Progenitor cell of endocrine pancreas (in vitro differentiated cells): ENCODE data around the gene TANGO6. TPM values are rescaled to one million over a fixed set of nuclear protein-coding genes. Genes with fewer than 3 reads are reported as not detected.

ENCODE experiments used
- DNase-seq: peaks from one replicate; pipeline ENCODE4 v3.0.0; 2021; ENCODE audit warnings: low spot score; ENCODE audit not compliant: unreplicated experiment
- H3K27ac Mint-ChIP-seq: 2 replicates; pipeline ENCODE4 v1.8.0; 2021; ENCODE audit warnings: mild to moderate bottlenecking, moderate library complexity, mixed read lengths
- H3K27me3 Mint-ChIP-seq: 2 replicates; pipeline ENCODE4 v1.8.0; 2021; ENCODE audit warnings: mixed read lengths
- H3K36me3 Mint-ChIP-seq: 2 replicates; pipeline ENCODE4 v1.8.0; 2022; ENCODE audit warnings: mixed read lengths; ENCODE audit not compliant: insufficient read depth
- H3K4me1 Mint-ChIP-seq: 2 replicates; pipeline ENCODE4 v1.8.0; 2021; ENCODE audit warnings: low read depth, mixed read lengths
- H3K4me3 Mint-ChIP-seq: 2 replicates; pipeline ENCODE4 v1.8.0; 2021; ENCODE audit warnings: low read depth, mild to moderate bottlenecking, moderate library complexity, mixed read lengths
- H3K9me3 Mint-ChIP-seq: 2 replicates; pipeline ENCODE4 v1.8.0; 2021; ENCODE audit warnings: low read depth, mixed read lengths
- total RNA-seq: library from RNA; stranded (reverse); gene quantifications from 2 replicates; pipeline ENCODE4 v1.2.1, GENCODE V29; 2021
- TF ChIP-seq, protein P1 (sequence below): fragments of 200-600 bp; sonication (generic); IDR thresholded peaks from one replicate; pipeline ENCODE4 v1.5.0; 2021; ENCODE audit warnings: antibody characterized with exemption, mild to moderate bottlenecking; ENCODE audit not compliant: unreplicated experiment

Gene TANGO6
- total RNA-seq, 1 donor from 2014 or later = 14.8 TPM

GRCh38 chr16:68936736-68937631 is 93.7 kb downstream of the TANGO6 start:
- TF ChIP-seq, protein P1, sequence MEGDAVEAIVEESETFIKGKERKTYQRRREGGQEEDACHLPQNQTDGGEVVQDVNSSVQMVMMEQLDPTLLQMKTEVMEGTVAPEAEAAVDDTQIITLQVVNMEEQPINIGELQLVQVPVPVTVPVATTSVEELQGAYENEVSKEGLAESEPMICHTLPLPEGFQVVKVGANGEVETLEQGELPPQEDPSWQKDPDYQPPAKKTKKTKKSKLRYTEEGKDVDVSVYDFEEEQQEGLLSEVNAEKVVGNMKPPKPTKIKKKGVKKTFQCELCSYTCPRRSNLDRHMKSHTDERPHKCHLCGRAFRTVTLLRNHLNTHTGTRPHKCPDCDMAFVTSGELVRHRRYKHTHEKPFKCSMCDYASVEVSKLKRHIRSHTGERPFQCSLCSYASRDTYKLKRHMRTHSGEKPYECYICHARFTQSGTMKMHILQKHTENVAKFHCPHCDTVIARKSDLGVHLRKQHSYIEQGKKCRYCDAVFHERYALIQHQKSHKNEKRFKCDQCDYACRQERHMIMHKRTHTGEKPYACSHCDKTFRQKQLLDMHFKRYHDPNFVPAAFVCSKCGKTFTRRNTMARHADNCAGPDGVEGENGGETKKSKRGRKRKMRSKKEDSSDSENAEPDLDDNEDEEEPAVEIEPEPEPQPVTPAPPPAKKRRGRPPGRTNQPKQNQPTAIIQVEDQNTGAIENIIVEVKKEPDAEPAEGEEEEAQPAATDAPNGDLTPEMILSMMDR = no peak
- H3K36me3 Mint-ChIP-seq = peaks cover 8% of the 10 kb centered on the region
- no peak overlapping the region for H3K27ac Mint-ChIP-seq
- no peaks in the 10 kb centered on the region for H3K27me3 Mint-ChIP-seq
- no peak for DNase-seq
- no peak overlapping the region for H3K4me3 Mint-ChIP-seq
- H3K4me1 Mint-ChIP-seq = no peaks in the 10 kb centered on the region
- peaks cover 3% of the 10 kb centered on the region for H3K9me3 Mint-ChIP-seq

DNA sequence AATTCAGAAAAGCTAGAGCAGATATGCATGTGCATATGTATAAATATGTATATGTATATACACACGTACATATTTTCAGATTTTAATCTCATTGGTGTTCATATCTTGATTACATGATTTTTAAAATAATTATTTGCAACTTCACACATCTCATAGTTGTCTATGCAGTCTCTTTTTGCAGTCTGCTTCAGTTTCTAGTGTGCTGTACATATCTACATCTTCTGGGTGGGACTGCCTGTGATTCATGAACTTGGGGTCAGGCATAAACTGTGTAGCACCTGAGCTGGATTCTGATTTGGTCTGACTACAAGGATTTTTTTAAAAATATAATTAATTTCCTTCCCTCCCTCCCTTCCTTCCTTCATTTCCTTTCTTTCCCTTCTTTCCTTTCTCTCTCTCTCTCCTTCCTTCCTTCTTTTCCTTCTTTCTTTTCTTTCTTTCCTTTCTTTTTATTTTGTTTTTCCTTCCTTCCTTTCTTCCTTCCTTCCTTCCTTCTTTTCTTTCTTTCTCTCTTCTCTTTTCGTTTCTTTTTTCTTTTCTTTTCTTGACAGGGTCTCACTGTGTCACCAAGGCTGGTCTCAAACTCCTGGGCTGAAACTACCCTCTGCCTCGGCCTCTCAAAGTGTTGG is 96.5 kb downstream of the TANGO6 start:
- Mint-ChIP-seq H3K27me3 (no peaks in the 10 kb centered on the region), H3K4me1 (no peaks in the 10 kb centered on the region), H3K4me3 (no peak overlapping the region), H3K36me3 (peaks cover 12% of the 10 kb centered on the region), H3K27ac (peak overlapping the region; percentile 37), H3K9me3 (peaks cover 8% of the 10 kb centered on the region)
- DNase-seq = no peak
- TF ChIP-seq, protein P1 = no peak

- H3K36me3 Mint-ChIP-seq = peaks cover 17% of the 10 kb centered on the region
- TF ChIP-seq, protein P1 = no peak
- no peak overlapping the region for H3K4me3 Mint-ChIP-seq
- peaks cover 8% of the 10 kb centered on the region for H3K9me3 Mint-ChIP-seq
- DNase-seq = no peak
- no peaks in the 10 kb centered on the region for H3K4me1 Mint-ChIP-seq
- H3K27me3 Mint-ChIP-seq = no peaks in the 10 kb centered on the region
- H3K27ac Mint-ChIP-seq = no peak overlapping the region
Observed at GRCh38 chr16:68940816-68941215, 97.5 kb downstream of the TANGO6 start.

GRCh38 chr16:68943961-68944360 is 100.6 kb downstream of the TANGO6 start:
- H3K9me3 Mint-ChIP-seq = peaks cover 8% of the 10 kb centered on the region
- peaks cover 18% of the 10 kb centered on the region for H3K36me3 Mint-ChIP-seq
- H3K4me1 Mint-ChIP-seq = no peaks in the 10 kb centered on the region
- TF ChIP-seq, protein P1 = no peak
- no peak overlapping the region for H3K4me3 Mint-ChIP-seq
- no peak overlapping the region for H3K27ac Mint-ChIP-seq
- H3K27me3 Mint-ChIP-seq = no peaks in the 10 kb centered on the region
- no peak for DNase-seq

- no peak overlapping the region for H3K4me3 Mint-ChIP-seq
- no peaks in the 10 kb centered on the region for H3K4me1 Mint-ChIP-seq
- H3K9me3 Mint-ChIP-seq = peaks cover 8% of the 10 kb centered on the region
- TF ChIP-seq, protein P1 = no peak
- DNase-seq = no peak
- H3K27me3 Mint-ChIP-seq = no peaks in the 10 kb centered on the region
- H3K36me3 Mint-ChIP-seq = peaks cover 18% of the 10 kb centered on the region
- H3K27ac Mint-ChIP-seq = no peak overlapping the region
Observed at GRCh38 chr16:68948230-68948910, 105.0 kb downstream of the TANGO6 start.
